Endometrium (tissue), 2 donors: Measurements from ENCODE around the gene CTSW.
A peak's percentile ranks its signal among the peaks of the same experiment; 100 is the strongest.

Experiments used
- FAIRE-seq: peaks from 2 replicates; lab custom pipeline; 2012; peaks lifted over from hg19 to GRCh38; lab: Jason Lieb, UNC
- donor health status: control.
- donor health status: control.

The CTSW gene

DNA sequence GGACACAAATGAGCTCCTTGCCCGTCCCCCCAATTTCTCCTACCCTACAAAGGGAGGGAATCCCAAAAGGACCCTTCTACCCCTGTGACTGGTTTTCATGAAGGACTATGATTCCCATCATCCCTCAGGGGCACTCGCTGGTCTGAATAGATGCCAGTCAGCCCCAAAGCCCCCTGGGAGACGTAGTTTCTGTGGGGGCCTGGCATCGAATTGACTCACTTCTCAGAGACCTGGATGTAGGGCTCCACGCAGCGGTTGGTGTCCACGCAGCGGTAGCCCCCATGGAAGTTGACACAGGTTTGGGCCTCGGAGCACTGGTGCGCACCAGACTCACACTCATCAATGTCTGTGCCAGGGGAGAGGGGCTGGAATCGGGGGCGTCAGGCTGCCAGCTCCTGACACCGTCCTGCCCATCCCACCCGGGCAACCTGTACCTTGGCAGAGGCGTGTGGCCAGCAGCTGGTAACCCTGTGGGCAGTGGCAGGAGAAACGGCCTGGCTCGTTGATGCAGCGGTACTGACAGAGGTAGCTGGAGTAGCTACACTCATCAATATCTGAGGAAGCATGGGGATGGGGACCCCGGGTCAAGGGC lies 11.5 kb upstream of the CTSW start:
- no peak for FAIRE-seq

DNA sequence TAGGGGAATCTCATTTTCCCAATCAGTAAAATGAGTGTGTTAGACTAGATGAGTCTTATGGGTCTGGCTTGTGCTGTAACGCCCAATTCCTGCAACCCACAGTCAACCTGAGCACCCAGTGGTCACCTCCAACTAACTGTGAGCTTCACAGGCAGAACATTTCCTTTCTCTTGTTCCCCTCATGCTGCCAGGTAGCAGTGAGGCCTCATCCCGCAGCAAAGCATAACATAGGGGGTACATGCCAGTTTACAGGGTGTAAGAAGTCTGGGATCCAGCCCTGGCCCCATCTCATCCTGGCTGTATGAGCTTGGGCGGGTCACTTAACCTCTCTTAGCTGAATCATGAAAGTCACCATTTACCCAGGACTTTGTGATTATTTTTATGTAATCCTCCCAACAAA lies 10.7 kb upstream of the CTSW start:
- no peak for FAIRE-seq

DNA sequence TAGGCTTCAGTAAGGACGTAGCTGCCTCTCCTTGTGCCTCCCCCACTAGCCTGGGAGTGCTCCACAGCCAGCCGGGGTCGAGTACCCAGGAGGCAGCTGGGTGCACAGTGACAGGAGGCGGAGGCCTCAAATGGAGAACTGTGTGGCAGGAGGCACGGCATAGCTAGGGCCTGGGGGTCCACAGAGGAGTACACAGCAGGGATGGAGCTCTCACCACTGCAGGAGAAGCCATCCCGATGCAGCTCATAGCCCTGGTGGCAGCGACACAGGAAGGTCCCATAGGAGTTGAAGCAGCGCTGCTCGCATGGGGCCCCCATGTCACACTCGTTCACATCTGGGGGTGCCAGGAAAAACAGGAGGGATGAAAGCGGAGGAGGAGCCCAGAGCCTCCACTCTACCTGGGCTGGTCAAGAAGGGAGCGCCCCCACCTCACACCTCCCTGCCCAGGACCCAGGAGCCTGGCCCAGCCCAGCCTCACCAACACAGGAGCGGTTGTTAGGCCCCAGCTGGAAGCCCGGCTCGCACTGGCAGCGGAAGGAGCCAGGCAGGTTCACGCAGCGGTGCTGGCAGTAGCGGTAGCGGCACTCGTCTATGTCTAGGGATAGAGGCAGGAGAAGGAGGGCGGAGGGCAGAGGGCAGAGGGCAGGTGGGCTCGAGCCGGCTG lies 9.9 kb upstream of the CTSW start:
- no peak for FAIRE-seq

DNA sequence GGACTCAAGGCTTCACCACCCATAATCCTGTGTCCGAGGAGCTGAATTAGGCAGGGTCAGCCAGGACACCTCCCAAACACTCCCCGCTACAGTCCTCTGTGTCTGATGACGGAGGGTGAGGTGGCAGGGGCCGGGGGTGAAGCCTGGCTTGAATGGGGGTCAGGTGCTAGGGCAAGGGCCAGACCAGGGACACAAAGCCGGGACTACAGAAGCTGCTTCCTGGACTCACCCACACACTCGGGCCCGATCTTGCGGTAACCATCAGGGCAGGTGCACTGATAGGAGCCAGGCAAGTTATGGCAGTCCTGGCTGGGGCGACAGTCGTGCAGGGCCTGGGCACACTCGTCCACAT lies 9.4 kb upstream of the CTSW start:
- no peak for FAIRE-seq

DNA sequence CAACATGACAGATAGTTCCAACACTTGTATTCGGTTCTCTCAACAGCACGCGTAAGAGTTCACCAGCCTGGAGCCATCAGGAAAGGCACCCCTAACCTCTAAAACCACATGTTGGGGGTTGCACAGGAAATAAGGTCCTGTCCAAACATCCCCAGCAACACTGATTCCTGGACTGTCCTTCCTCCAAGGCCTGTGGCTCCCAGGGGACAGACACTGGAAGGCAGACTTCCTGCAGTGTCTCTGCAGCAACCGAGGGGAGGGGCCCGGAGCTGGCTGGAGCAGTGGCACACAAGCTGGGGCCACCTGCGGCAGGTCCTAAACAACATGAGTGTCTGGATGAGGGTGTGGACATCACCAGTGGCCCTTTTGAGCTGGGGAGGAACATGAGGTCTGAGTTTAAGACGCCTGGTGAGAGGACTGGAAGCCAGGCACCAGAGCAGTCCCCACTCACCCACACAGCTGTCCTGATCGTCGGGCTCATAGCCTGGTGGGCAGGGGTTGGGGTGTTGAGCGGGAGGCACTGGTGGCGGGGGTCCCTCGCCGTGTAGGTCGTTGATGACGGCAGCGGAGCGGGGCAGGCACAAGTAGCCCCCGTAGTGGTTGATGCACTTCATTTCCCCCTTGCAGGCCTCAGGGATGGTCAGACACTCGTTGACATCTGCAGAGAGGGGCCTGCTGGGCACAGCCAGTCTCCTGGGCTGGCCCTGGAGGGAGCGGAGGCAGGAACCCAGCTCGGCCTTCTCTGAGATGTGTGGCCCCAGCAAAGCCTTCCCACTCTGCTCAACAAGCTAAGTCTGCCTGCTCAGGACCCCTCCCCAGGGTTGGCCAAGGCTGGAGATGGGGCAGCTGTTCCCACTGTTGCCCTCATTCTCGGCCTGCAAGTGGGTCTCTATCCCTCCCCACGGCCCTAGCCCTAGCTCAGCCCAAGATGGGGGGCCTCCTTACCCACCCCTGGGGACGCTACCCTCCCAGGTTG lies 8.6 kb upstream of the CTSW start:
- no peak for FAIRE-seq

DNA sequence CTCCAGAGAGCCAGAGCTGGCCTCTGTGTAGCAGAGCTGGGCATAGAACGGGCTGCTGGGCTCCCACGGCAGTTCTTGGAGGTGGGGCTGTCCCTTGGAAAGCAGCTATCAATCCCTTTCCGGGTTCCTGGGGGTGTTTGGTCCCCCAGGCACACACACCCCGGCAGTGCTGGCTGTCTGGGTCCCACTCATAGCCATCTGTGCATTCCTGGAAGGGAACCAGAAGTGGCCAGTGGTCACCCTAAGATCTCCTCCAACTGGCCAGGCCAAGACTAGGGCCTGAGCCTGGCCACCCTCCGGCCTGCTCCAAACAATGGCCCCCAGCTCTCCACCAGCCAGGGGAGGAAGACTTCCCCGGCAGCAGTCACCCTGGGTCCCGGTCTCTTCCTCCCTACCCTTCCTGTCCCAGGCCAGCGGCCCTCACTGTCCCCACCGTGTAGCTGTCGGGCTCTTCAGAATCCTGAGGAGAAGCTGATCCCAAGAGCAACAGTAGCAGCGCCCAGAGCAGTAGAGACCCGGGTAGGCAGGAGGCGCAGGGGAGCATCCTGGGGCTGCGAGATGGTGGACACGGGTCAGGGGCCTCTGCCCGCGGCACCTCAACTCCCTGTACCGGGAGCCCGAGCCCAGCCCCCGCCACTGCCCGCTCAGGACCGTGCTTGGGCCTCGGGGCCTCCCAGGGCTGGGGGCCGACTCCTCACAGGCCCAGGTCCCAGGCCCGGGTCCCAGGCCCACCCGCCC lies 7.7 kb upstream of the CTSW start:
- no peak for FAIRE-seq

DNA sequence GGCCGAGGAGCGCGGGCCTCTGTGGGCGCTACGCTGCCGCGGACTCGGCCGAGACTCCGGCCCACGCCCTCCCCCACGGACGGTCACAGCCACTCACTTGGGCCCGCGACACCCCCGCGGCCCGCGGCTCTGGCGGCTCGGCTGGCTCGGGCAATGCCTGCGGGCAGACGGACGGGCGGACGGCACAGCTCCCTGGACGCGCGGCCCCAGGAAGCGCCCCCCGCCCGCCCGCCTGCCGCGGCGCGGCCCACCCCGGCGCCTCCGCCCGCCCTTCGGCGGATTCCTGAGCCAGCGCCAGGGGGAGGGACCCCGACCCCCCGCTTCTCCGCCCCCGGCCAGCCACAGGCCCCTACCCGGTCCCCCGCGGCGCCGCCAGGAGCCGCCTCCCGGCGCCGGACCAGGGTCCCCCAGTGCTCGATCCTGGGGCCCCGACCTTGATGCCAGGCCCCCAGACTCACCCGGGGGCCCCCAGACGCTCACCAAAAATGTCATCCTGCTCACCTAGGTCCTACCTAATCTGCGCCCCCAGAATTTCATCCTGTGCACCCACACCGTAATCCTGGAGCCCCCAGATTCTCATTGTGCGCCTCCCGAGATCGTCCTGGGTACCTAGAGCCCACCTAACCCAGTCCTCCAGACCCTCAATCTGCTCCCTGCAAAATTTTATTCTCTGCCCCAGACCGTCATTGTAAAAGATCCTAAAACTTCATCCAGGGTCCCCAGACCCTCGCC lies 6.9 kb upstream of the CTSW start, which contains the start of gene EFEMP2:
Gene EFEMP2, minus strand, starts transcription at position 215 of the 732 bp plus-strand sequence. CDS start 446 bp downstream, outside the sequence.
- no peak for FAIRE-seq

DNA sequence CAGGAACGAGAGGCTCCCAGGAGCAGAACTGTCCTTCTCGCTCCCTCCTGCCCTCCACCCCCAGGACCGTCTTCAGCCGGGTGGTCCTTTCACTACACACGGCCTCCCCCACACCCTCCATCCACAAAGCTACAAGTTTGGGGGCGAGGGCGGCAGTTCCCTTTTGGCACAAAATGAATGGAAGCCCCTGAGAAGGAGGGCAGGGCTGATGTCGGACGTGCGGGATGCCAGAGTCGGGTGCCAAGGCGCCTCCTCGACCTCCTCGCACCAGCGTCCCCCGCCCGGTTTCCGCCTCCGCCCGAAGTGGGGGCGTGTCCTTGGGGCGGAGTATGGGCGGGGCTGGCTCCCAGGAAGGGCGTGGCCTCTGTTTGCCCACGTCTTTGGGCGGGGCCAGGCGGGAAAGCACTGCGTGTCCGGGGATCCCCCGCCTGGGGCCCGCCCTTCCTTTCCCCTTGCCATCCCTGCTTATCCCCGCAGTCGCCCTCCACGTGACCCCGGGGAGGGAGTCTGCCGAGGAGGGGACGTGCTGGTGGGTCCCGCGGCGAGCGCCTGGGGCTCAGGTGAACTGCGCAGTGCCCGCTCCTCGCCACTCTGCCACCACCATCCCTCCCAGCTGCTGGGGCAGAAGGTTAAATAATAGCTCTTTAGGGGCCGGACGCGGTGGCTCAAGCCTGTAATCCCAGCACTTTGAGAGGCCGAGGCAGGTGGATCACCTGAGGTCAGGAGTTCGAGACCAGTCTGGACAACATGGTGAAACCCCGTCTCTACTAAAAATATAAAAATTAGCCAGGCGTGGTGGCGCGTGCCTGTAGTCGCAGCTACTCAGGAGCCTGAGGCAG lies 6.1 kb upstream of the CTSW start:
- peak; percentile 80 for FAIRE-seq

DNA sequence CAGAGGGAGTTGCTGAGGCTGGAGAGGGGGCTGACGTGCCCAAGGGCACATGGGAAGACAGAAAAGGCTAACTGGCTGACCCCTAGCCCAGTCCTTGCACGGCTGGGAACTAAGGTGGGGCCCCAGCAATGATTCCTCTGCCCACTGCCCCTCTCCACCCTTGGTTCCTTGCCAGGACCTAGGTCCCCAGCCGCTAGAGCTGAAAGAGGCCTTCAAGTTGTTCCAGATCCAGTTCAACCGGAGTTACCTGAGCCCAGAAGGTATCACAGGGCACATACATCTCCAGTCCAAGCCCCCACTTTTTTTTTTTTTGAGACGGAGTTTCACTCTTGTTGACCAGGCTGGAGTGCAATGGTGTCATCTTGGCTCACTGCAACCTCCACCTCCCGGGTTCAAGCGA lies 390 bp downstream of the CTSW start:
- FAIRE-seq: no peak

DNA sequence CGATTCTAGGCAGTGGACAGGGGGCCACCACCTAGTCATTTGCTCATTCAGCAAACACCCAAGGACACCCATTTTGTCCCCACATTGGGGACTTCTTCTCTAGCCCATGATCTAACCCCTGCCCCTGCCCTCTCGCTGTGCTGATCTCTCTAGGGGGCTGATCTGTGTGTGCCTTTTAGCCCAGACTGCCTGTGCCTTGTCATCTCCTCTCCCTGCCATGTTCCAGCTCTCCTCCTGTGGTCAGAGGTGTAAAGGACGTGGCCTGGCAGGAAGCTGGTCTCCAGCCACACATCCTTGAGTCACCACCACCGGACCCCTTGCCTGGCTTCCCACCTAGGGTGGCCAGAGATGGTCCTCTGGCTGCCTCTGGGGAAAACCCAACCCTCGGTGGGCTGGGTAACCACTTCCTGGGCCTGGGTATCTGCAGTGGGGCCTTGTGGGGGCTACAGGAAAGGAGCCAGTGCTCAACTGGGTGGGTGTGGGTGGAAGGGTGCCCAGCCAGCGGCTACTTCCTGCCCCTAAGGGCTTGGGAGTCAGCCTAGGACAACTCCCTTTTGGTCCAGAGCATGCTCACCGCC lies 1.3 kb downstream of the CTSW start:
- FAIRE-seq: no peak

DNA sequence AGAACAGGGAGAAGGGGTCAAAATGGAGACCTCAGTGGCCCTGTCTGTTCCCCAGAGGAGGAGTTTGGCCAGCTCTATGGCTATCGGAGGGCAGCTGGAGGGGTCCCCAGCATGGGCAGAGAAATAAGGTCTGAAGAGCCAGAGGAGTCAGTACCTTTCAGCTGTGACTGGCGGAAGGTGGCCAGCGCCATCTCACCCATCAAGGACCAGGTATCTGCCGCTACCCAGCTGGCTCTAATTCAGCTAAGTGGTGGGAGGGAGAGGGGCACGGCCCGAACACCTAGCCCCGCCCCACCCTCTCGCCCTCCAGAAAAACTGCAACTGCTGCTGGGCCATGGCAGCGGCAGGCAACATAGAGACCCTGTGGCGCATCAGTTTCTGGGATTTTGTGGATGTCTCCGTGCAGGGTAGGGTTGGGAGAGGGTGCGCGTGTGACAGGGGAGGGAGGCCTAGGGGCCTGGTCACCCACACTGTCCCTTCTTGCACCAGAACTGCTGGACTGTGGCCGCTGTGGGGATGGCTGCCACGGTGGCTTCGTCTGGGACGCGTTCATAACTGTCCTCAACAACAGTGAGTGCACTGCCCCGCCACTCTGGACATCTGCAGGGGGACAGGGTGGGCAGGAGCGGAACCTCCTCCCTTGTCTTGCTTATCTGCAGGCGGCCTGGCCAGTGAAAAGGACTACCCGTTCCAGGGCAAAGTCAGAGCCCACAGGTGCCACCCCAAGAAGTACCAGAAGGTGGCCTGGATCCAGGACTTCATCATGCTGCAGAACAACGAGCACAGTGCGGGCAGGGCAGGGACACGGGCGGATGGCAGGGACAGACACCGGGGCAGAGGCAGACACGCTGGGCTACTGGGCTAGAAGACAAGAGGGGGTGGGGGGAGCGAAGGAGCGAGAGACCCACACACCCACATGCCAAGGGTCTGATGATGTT lies 2.8 kb downstream of the CTSW start:
- no peak for FAIRE-seq

DNA sequence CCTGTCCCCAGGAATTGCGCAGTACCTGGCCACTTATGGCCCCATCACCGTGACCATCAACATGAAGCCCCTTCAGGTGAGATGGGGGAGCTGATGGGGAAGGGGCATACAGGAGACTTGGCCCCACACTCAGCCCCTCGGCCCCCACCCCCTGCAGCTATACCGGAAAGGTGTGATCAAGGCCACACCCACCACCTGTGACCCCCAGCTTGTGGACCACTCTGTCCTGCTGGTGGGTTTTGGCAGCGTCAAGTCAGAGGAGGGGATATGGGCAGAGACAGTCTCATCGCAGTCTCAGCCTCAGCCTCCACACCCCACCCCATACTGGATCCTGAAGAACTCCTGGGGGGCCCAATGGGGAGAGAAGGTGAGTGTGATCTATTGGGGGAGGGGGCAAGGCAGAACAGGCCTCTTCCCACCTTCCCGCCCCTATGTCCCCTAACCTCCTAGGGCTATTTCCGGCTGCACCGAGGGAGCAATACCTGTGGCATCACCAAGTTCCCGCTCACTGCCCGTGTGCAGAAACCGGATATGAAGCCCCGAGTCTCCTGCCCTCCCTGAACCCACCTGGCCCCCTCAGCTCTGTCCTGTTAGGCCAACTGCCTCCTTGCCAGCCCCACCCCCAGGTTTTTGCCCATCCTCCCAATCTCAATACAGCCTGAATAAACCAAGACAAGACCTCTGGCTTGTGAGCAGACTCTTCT lies 3.6 kb downstream of the CTSW start:
- FAIRE-seq: no peak

DNA sequence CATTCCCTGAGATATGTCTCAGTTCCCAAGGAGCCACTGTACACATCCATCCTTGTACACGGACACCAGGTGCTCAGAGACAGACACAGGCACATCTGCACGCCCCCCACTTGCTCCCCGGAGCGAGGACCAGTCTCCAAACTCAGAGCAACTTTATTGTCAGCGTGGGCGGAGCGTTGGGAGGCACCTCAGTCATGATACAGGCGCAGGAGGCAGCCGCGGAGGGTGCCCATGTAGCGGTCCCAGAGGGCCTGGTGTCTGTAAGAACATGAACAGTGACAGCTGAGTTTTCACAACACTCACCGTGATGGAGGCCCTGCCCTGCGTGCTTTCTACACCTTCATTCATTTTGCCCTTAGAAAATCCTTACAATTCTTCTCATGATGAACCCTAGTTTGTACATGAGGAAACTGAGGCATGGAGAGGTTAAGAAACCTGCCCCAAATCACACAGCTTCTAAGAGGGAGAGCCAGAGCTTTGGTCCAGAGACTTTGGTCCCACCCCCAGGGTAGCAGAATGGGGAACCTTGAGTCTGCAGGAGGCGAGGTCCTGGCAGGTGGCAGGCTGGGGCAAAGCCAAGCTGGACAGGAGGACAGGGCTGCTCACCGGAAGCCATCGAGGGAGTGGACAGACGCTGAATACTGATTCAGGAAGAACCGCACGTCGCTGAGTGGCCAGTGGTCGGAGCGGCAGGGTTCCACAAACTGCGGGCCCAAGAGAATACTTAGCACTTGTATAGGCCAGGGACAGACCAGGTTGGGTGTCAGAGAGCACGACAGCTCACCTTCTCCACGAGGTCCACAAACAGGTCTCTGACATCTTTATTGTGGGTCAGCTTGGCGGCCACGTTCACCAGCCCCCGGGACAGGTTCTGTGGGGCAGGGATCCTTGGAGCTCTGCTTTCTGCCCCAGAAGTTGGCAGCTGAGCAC lies 4.4 kb downstream of the CTSW start:
- FAIRE-seq: no peak

DNA sequence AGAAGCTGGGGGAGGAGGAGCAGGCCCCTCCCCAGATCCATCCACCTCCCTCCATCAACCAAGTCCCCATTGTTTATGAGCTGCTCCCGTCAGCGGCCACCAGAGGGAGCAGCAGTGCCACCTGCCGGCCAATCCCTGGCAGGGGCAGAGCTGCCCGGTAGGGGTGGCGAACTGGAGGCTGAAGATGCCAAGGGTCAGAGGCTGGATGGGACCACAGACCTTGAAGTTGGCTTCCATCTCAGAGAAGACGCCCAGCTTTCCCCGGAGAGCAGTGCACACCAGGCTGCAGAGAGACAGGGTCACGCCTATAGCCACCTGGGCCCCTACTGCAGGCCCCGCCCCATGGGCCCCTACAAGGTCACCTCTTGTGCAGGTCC lies 5.1 kb downstream of the CTSW start:
- no peak for FAIRE-seq

DNA sequence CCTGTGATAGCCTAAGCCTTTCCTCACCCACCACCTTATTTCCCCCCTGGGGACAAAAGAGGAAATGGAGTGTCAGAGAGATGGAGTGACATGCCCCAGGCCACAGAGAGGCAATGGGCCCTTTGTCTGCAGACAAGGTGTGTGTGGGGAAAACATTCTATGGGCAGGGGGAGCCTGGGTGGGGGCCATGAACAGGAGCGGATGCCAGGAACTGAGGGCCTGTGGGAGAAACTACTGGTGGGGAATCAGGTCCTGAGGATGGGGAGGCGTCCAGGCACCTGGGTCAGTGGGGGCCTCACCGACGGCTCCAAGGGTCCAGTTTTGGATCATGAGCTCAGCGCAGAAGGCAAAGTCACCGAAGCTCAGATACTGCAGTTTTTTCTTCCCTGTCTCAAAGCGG lies 5.6 kb downstream of the CTSW start:
- FAIRE-seq: no peak

DNA sequence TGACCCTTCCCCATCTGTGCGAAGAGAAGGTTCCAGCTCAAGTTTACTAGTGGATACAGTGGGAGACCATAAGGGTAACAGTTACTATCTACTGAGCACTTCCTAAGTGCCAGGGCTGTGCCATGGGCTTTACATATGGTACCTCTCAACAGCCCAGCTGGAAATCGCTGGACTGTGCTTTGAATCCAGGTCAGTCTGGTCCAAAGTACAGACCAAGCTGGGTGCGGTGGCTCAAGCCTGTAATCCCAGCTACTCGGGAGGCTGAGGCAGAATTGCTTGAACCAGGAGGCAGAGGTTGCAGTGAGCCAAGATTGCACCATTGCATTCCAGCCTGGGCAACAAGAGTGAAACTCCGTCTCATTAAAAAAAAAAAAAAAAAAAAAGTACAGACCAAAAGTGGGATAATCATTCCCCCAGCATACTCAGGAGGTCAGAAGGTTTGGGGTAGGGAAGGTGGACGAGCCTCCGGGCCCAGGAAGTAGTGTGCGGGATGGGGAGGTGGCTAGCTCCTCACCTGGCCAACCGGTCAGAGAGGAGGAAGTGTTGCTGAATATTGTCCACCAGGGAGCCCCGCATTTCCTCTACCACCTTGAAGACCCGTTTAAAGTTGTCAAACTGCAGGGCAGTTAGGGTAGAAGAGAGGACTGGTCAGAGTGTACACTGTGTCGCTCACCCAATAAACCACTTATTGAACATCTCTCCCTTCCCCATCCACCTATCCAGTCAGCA lies 6.3 kb downstream of the CTSW start:
- FAIRE-seq: no peak
